AG04450 (cell line): ENCODE measurements around the gene CRELD2. TPM values are rescaled to one million over a fixed set of nuclear protein-coding genes. Genes with fewer than 3 reads are reported as not detected.

ENCODE experiments used
- CTCF ChIA-PET: fragments of 300-600, 350-600 bp; formaldehyde crosslinking; extraction: SDS; loops from one replicate; lab custom pipeline; 2022; ENCODE audit warnings: antibody characterized with exemption, inconsistent platforms; lab: Charles Lee
- POLR2A ChIA-PET: fragments of 350-600 bp; formaldehyde crosslinking; extraction: SDS; loops from one replicate; lab custom pipeline; 2021; ENCODE audit warnings: antibody characterized with exemption, inconsistent platforms; lab: Yijun Ruan, JAX
- DNase-seq: peaks from one replicate; pipeline ENCODE4 v3.0.0-alpha.2; 2011; ENCODE audit warnings: low read depth, low spot score
- H3K27ac ChIP-seq: one replicate; pipeline ENCODE4 v1.5.1; 2012; ENCODE audit warnings: low read depth, low read length, control low read depth
- H3K27me3 ChIP-seq: one replicate; pipeline ENCODE4 v1.6.0; 2012; ENCODE audit warnings: low read length; ENCODE audit not compliant: control insufficient read depth, insufficient read depth
- H3K4me3 ChIP-seq: 2 replicates; pipeline ENCODE4 v1.5.1; 2011; ENCODE audit warnings: mild to moderate bottlenecking, low read depth, low read length, control low read depth
- H3K9me3 ChIP-seq: 2 replicates; pipeline ENCODE4 v1.5.1; 2012; ENCODE audit warnings: low read length; ENCODE audit not compliant: control insufficient read depth, insufficient read depth
- CTCF ChIP-seq: IDR thresholded peaks from 2 replicates; pipeline ENCODE4 v1.5.1; 2011; ENCODE audit warnings: low read depth, low read length, control low read depth, inconsistent platforms
- polyA plus RNA-seq: library from polyadenylated mRNA; depleted of rRNA; stranded (reverse); fragments of >200 nt; gene quantifications from 2 replicates; pipeline ENCODE4 v1.2.3, GENCODE V29; 2011

The CRELD2 gene
- polyA plus RNA-seq, 1 experiment, result 31.6 TPM

- POLR2A ChIA-PET, result no interaction called here
- CTCF ChIA-PET, result no interaction called here
- H3K27me3 ChIP-seq, result no peaks in the 10 kb centered on the region
- no peak for DNase-seq
- H3K4me3 ChIP-seq, result no peak overlapping the region
- H3K9me3 ChIP-seq, result peaks cover 28% of the 10 kb centered on the region
- TF ChIP-seq CTCF, result no peak
- no peak overlapping the region for H3K27ac ChIP-seq
These were observed 38.2 kb upstream of the CRELD2 start for GRCh38 chr22:49880281-49880680.

- CTCF ChIA-PET, result no interaction called here
- POLR2A ChIA-PET, result no interaction called here
These were observed 36.6 kb upstream of the CRELD2 start for GRCh38 chr22:49881856-49882255.

GRCh38 chr22:49882519-49883293, 35.7 kb upstream of the CRELD2 start:
- DNase-seq, result no peak
- TF ChIP-seq CTCF, result no peak
- no peak overlapping the region for H3K4me3 ChIP-seq
- POLR2A ChIA-PET, result interaction anchor here (1.0 kb wide), 1 partner anchor 27 kb away, joined by 4 read pairs; no protein-coding TSS in a partner anchor
- no peaks in the 10 kb centered on the region for H3K27me3 ChIP-seq
- H3K27ac ChIP-seq, result peak overlapping the region; percentile 22
- CTCF ChIA-PET, result no interaction called here
- H3K9me3 ChIP-seq, result peaks cover 45% of the 10 kb centered on the region

More at GRCh38 chr22:49881856-49882255, 36.6 kb upstream of the CRELD2 start:
- no peak for TF ChIP-seq CTCF
- no peak overlapping the region for H3K27ac ChIP-seq
- H3K4me3 ChIP-seq, result no peak overlapping the region
- no peaks in the 10 kb centered on the region for H3K27me3 ChIP-seq
- peaks cover 44% of the 10 kb centered on the region for H3K9me3 ChIP-seq
- DNase-seq, result no peak

- ChIA-PET POLR2A (interaction anchor here (1.0 kb wide), 1 partner anchor 27 kb away, joined by 4 read pairs; no protein-coding TSS in a partner anchor), CTCF (no interaction called here)
- no peak for TF ChIP-seq CTCF
- H3K27ac ChIP-seq, result no peak overlapping the region
- no peaks in the 10 kb centered on the region for H3K27me3 ChIP-seq
- DNase-seq, result no peak
- peaks cover 44% of the 10 kb centered on the region for H3K9me3 ChIP-seq
- H3K4me3 ChIP-seq, result no peak overlapping the region
These were observed 35.2 kb upstream of the CRELD2 start for GRCh38 chr22:49883294-49883640.

GRCh38 chr22:49884075-49884474, 34.4 kb upstream of the CRELD2 start:
- Histone ChIP-seq H3K27ac (no peak overlapping the region), H3K27me3 (no peaks in the 10 kb centered on the region), H3K4me3 (no peak overlapping the region), H3K9me3 (peaks cover 48% of the 10 kb centered on the region)
- TF ChIP-seq CTCF, result no peak
- POLR2A ChIA-PET, result no interaction called here
- no peak for DNase-seq
- CTCF ChIA-PET, result no interaction called here
